GM12878 (cell line): ENCODE results near the gene TYW1B. TPM values are rescaled to one million over a fixed set of nuclear protein-coding genes. Genes with fewer than 3 reads are reported as not detected.
"Not testable (repeated sequence)": the region's sequence is repeated elsewhere in the genome, so short reads cannot be mapped to it uniquely, and the experiment has no call there.

ENCODE experiments used
- ATAC-seq: fragments of 200-7000 bp; cut with Tn5 transposase; 3 replicates; pipeline ENCODE4 v1.9.1; 2020; ENCODE audit warnings: mild to moderate bottlenecking, moderate library complexity
- BruUV-seq: library from RNA; stranded (reverse); fragments of 400-500 nt; replicated peaks from 2 replicates; lab custom pipeline; 2021; lab: Mats Ljungman, UMichigan
- CTCF ChIA-PET: fragments of 300-600 bp; sonication (Branson Sonifier 250); formaldehyde crosslinking; extraction: SDS; loops from one replicate; lab custom pipeline; 2021; ENCODE audit warnings: inconsistent platforms; lab: Yijun Ruan, JAX
- POLR2A ChIA-PET: fragments of 350-600 bp; formaldehyde crosslinking; extraction: SDS; loops from one replicate; lab custom pipeline; 2021; ENCODE audit warnings: inconsistent platforms; lab: Charles Lee
- RAD21 ChIA-PET: fragments of 300-600 bp; sonication (Branson Sonifier 250); formaldehyde crosslinking; loops from one replicate; lab custom pipeline; 2023; ENCODE audit warnings: antibody characterized with exemption; ENCODE audit not compliant: unreplicated experiment; lab: Charles Lee
- SMC1A ChIA-PET: fragments of 300-600 bp; sonication (Branson Sonifier 250); formaldehyde crosslinking; loops from one replicate; lab custom pipeline; 2023; ENCODE audit not compliant: unreplicated experiment, uncharacterized antibody; lab: Charles Lee
- DNase-seq: peaks from one replicate; pipeline ENCODE4 v3.0.0-alpha.2; 2011; ENCODE audit warnings: low read depth, low spot score
- FAIRE-seq: peaks from 3 replicates; lab custom pipeline; 2011; peaks lifted over from hg19 to GRCh38; lab: Jason Lieb, UNC
- H2AFZ ChIP-seq: 2 replicates; pipeline ENCODE4 v1.6.0; 2011; ENCODE audit warnings: low read depth, low read length, control low read depth; ENCODE audit not compliant: control insufficient read depth
- H3K27ac ChIP-seq: 2 replicates; pipeline ENCODE4 v1.5.1; 2011; ENCODE audit warnings: control low read depth; ENCODE audit not compliant: control insufficient read depth, insufficient read depth
- H3K27me3 ChIP-seq, 2 experiments: replicated peaks in 1 of 2; 2 replicates each; pipeline versions ENCODE4 v1.6.0 to v1.6.1; 2011; ENCODE audit warnings: low read length in 1 of 2; ENCODE audit not compliant: control insufficient read depth in 2 of 2, insufficient read depth in 2 of 2
- H3K36me3 ChIP-seq, 2 experiments: 2 replicates each; pipeline ENCODE4 v1.5.1; 2011; ENCODE audit warnings: low read length in 1 of 2; ENCODE audit not compliant: control insufficient read depth in 2 of 2, insufficient read depth in 2 of 2
- H3K4me1 ChIP-seq: 2 replicates; pipeline ENCODE4 v1.6.1; 2011; ENCODE audit warnings: mild to moderate bottlenecking, low read length, moderate library complexity, mixed read lengths; ENCODE audit not compliant: control insufficient read depth, insufficient read depth
- H3K4me2 ChIP-seq: 2 replicates; pipeline ENCODE4 v1.6.0; 2011; ENCODE audit warnings: control low read depth; ENCODE audit not compliant: control insufficient read depth, insufficient read depth
- H3K4me3 ChIP-seq: fragments of 200-600 bp; sonication (generic); 2 replicates; pipeline ENCODE4 v1.5.1; 2016
- H3K79me2 ChIP-seq: 2 replicates; pipeline ENCODE4 v1.6.0; 2011; ENCODE audit warnings: low read length; ENCODE audit not compliant: control insufficient read depth, insufficient read depth
- H3K9ac ChIP-seq: 2 replicates; pipeline ENCODE4 v1.8.0; 2011; ENCODE audit warnings: low read length, control low read depth, mixed read lengths; ENCODE audit not compliant: control insufficient read depth, insufficient read depth
- H3K9me3 ChIP-seq: replicated peaks from 3 replicates; pipeline ENCODE4 v1.5.1; 2011; ENCODE audit warnings: mild to moderate bottlenecking, low read length; ENCODE audit not compliant: control insufficient read depth, insufficient read depth
- H4K20me1 ChIP-seq: 2 replicates; pipeline ENCODE4 v1.6.0; 2011; ENCODE audit not compliant: control insufficient read depth, insufficient read depth
- BCL11A ChIP-seq: IDR thresholded peaks from 2 replicates; pipeline ENCODE4 v1.6.1; 2011; ENCODE audit warnings: low read depth, low read length
- CEBPB ChIP-seq, 2 experiments: fragments of 150-350 bp in 1 of 2; IDR thresholded peaks; 2 replicates each; pipeline ENCODE4 v1.6.1; 2012 to 2014; ENCODE audit warnings: low read depth in 2 of 2, low read length in 2 of 2, borderline replicate concordance in 1 of 2, inconsistent platforms in 1 of 2
- HDGF ChIP-seq: fragments of 450-650 bp; IDR thresholded peaks from 2 replicates; pipeline ENCODE4 v1.6.1; 2016; ENCODE audit warnings: antibody characterized with exemption
- POLR2AphosphoS5 ChIP-seq: IDR thresholded peaks from 2 replicates; pipeline ENCODE4 v1.6.1; 2011; ENCODE audit warnings: mild to moderate bottlenecking, low read length, inconsistent platforms
- SREBF1 ChIP-seq: IDR thresholded peaks from 2 replicates; pipeline ENCODE4 v1.6.1; 2012; ENCODE audit warnings: mild to moderate bottlenecking, low read length
- ZNF24 ChIP-seq: fragments of 450-650 bp; IDR thresholded peaks from 2 replicates; pipeline ENCODE4 v1.6.1; 2017; ENCODE audit warnings: antibody characterized with exemption, mild to moderate bottlenecking
- ZNF622 ChIP-seq: fragments of 450-650 bp; IDR thresholded peaks from 2 replicates; pipeline ENCODE4 v1.6.1; 2017; ENCODE audit warnings: mild to moderate bottlenecking, inconsistent platforms
- ZSCAN29 ChIP-seq: fragments of 450-650 bp; IDR thresholded peaks from 2 replicates; pipeline ENCODE4 v1.6.1; 2017; ENCODE audit warnings: mild to moderate bottlenecking, moderate library complexity
- WGBS: methylation state at CpG from one replicate; pipeline ENCODE4 v1.1.6; 2016; ENCODE audit warnings: low lambda C conversion rate; ENCODE audit not compliant: insufficient replicate concordance, insufficient coverage; ENCODE audit errors: missing lambda C conversion rate; 5-methylcytosine and 5-hydroxymethylcytosine counted together
- in situ Hi-C: fragments of 300-500 bp; cut with MboI; formaldehyde crosslinking; loops from 9 replicates; pipeline ENCODE4 v1.14.3; 2018; ENCODE audit warnings: mixed read lengths
- intact Hi-C: fragments of 100-400 bp; cut with micrococcal nuclease; formaldehyde crosslinking; loops from one replicate; pipeline ENCODE4 v1.14.2; 2022; ENCODE audit not compliant: unreplicated experiment
- polyA plus RNA-seq, 11 experiments: library from polyadenylated mRNA; depleted of rRNA in 4 of 11; unstranded in 6 of 11; stranded (reverse) in 5 of 11; fragments of >200 nt; fragmentation: Nextera tagmentation in 4 of 11; fragmentation: Illumina TruSeq in 1 of 11; extraction: Ambion mirVana in 4 of 11; extraction: Trizol in 1 of 11; gene quantifications; 1 replicate in 1 of 11; 2 replicates in 10 of 11; pipeline versions ENCODE4 v1.2.1 to v1.2.3, GENCODE V29; 2011 to 2016; ENCODE audit warnings: inconsistent platforms in 2 of 11, missing spikeins in 2 of 11, low read depth in 1 of 11
- total RNA-seq, 4 experiments: library from RNA; depleted of rRNA in 3 of 4; stranded (reverse); fragments of >200 nt in 3 of 4; fragmentation: Illumina TruSeq in 1 of 4; extraction: Trizol in 1 of 4; gene quantifications; 2 replicates each; pipeline versions ENCODE4 v1.2.1 to v1.2.3, GENCODE V29; 2013 to 2021
- TF ChIP-seq, protein P1 (sequence below): fragments of 450-650 bp; formaldehyde crosslinking; IDR thresholded peaks from 2 replicates; pipeline ENCODE4 v1.4.0; 2020; ENCODE audit warnings: mild to moderate bottlenecking, moderate library complexity
- TF ChIP-seq, protein P2 (sequence below): fragments of 450-650 bp; IDR thresholded peaks from 2 replicates; pipeline ENCODE4 v1.6.1; 2016; ENCODE audit warnings: mild to moderate bottlenecking

The TYW1B gene
- total and polyA plus RNA-seq, 10 of the 15 experiments (the other 5 are each of a cell fraction or from before 2014, with no cell fraction given) = 3.5 to 6.6 (median 5.3) TPM

DNA sequence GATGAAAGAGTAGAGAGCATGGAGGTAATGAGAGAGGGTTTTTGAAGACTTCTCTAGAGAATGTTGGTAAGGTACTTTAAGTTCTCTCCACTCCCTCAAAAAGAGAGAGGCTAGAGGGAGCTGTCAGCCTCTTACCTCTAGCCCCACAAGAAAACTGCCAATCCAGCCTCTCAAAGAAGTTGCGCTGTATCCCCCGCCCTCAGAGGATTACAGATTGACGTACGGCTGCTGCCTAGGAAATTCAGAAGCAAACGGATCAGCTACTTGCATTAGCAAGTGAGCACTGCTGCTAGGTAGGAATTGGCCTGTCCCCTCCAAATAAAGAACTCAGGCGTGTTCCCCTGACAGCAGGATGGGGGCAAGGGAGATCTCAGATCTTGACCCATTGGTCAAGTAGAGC lies 34.2 kb downstream of the TYW1B start:
- DNase-seq = no peak
- Histone ChIP-seq H3K4me2 (no peak overlapping the region), H3K9me3 (no peaks in the 10 kb centered on the region; the same call in 1 of the 3 replicates), H4K20me1 (no peaks in the 10 kb centered on the region), H3K9ac (no peak overlapping the region), H3K27ac (no peak overlapping the region), H3K27me3 (no peaks in the 10 kb centered on the region), H2AFZ (no peak overlapping the region), H3K36me3 (no peaks in the 10 kb centered on the region; a peak in 1 of 4 replicates), H3K4me3 (no peak overlapping the region), H3K79me2 (no peaks in the 10 kb centered on the region), H3K4me1 (no peaks in the 10 kb centered on the region)
- intact Hi-C loops (no loop called here), in situ Hi-C loops (loop anchor here (25.0 kb wide), 2 partner anchors 1056 to 1931 kb away; no protein-coding TSS in a partner anchor)
- WGBS = 100% methylated on average over 6 of the region's 6 CpGs
- BruUV-seq = no TSS peak
- ATAC-seq = no peak
- no peak for FAIRE-seq
- ChIA-PET RAD21 (no interaction called here), CTCF (no interaction called here), SMC1A (no interaction called here), POLR2A (no interaction called here)
- TF ChIP-seq, protein P1, sequence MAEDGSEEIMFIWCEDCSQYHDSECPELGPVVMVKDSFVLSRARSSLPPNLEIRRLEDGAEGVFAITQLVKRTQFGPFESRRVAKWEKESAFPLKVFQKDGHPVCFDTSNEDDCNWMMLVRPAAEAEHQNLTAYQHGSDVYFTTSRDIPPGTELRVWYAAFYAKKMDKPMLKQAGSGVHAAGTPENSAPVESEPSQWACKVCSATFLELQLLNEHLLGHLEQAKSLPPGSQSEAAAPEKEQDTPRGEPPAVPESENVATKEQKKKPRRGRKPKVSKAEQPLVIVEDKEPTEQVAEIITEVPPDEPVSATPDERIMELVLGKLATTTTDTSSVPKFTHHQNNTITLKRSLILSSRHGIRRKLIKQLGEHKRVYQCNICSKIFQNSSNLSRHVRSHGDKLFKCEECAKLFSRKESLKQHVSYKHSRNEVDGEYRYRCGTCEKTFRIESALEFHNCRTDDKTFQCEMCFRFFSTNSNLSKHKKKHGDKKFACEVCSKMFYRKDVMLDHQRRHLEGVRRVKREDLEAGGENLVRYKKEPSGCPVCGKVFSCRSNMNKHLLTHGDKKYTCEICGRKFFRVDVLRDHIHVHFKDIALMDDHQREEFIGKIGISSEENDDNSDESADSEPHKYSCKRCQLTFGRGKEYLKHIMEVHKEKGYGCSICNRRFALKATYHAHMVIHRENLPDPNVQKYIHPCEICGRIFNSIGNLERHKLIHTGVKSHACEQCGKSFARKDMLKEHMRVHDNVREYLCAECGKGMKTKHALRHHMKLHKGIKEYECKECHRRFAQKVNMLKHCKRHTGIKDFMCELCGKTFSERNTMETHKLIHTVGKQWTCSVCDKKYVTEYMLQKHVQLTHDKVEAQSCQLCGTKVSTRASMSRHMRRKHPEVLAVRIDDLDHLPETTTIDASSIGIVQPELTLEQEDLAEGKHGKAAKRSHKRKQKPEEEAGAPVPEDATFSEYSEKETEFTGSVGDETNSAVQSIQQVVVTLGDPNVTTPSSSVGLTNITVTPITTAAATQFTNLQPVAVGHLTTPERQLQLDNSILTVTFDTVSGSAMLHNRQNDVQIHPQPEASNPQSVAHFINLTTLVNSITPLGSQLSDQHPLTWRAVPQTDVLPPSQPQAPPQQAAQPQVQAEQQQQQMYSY (CRISPR knock-in tag) = no peak
- TF ChIP-seq BCL11A (no peak), SREBF1 (no peak), ZNF24 (no peak), ZNF622 (no peak), CEBPB (IDR thresholded peaks at IDR 0.05; ENCODE audit: borderline replicate concordance in 1 of 2, low read depth in 2 of 2, low read length in 2 of 2) (no peak), ZSCAN29 (no peak), POLR2AphosphoS5 (no peak), HDGF (no peak)
- TF ChIP-seq, protein P2, sequence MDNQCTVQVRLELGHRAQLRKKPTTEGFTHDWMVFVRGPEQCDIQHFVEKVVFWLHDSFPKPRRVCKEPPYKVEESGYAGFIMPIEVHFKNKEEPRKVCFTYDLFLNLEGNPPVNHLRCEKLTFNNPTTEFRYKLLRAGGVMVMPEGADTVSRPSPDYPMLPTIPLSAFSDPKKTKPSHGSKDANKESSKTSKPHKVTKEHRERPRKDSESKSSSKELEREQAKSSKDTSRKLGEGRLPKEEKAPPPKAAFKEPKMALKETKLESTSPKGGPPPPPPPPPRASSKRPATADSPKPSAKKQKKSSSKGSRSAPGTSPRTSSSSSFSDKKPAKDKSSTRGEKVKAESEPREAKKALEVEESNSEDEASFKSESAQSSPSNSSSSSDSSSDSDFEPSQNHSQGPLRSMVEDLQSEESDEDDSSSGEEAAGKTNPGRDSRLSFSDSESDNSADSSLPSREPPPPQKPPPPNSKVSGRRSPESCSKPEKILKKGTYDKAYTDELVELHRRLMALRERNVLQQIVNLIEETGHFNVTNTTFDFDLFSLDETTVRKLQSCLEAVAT = no peak

DNA sequence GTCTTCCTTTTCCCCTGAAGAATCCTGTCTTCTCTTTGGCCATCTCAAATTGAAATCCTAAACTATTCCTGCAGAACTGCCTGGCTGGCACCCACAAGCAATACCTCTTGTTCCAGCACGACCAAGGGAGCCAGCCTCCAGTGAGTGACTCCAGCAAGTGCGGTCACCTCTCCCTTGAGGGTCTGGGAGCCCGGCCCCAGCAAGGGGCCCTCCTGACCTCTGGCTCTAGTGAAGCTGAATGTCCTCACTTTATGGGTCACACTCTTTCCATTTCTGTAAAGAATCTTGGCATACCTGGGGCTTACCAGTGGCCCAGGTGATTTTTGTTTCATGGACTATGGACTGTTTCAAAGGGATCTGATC lies 37.3 kb downstream of the TYW1B start:
- H2AFZ ChIP-seq, CTCF ChIA-PET, H3K9ac ChIP-seq, H3K4me3 ChIP-seq, RAD21 ChIA-PET, H4K20me1 ChIP-seq, H3K27ac ChIP-seq, FAIRE-seq, POLR2A ChIA-PET, H3K27me3 ChIP-seq, H3K36me3 ChIP-seq, H3K4me1 ChIP-seq, intact Hi-C loops, H3K9me3 ChIP-seq, ATAC-seq, H3K79me2 ChIP-seq, SMC1A ChIA-PET, DNase-seq, BruUV-seq, H3K4me2 ChIP-seq: not testable (repeated sequence)
- in situ Hi-C loops = loop anchor here (25.0 kb wide), 2 partner anchors 1053 to 1928 kb away; no protein-coding TSS in a partner anchor
- 92% methylated on average over 3 of the region's 3 CpGs for WGBS
